SK-N-SH (cell line): ENCODE measurements around the gene IER3IP1.

ENCODE experiments used
- CTCF ChIP-seq: fragments of 200-600 bp; sonication (generic); IDR thresholded peaks from 2 replicates; pipeline ENCODE4 v1.6.1; 2017; ENCODE audit warnings: antibody characterized with exemption, mild to moderate bottlenecking, moderate library complexity
- POLR2AphosphoS5 ChIP-seq: IDR thresholded peaks from 2 replicates; pipeline ENCODE4 v1.6.1; 2012; ENCODE audit warnings: low read depth, low read length
- RAD21 ChIP-seq: IDR thresholded peaks from 2 replicates; pipeline ENCODE4 v1.6.1; 2012; ENCODE audit warnings: mild to moderate bottlenecking, low read length
- TCF12 ChIP-seq: IDR thresholded peaks from 2 replicates; pipeline ENCODE4 v1.4.0; 2012
- USF1 ChIP-seq: IDR thresholded peaks from 2 replicates; pipeline ENCODE4 v1.4.0; 2012; ENCODE audit warnings: low read depth, borderline replicate concordance

DNA sequence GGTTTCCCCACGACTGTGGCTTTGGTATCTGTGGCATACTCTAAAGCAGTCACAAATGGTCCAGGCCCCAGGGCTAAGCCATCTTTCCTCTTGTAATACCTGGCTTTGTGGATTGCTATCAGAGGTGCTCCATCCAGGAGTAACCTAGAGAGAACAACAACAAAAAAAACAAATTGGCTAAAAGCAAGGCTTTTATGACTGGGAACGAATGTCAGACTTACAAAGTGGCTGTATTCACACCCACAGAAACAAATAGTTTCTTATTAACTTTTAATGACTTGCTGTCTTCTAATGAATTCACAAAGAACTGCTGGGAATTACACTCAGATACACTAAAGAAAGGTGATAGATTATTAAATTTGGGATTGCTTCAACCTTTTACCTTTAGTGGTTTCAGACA is 61.0 kb downstream of the IER3IP1 start:
- TF ChIP-seq RAD21 (no peak), POLR2AphosphoS5 (no peak), TCF12 (no peak), CTCF (no peak), USF1 (no peak)
